Transverse colon (tissue), 4 donors: ENCODE measurements around the gene PRSS36. TPM values are rescaled to one million over a fixed set of nuclear protein-coding genes. Genes with fewer than 3 reads are reported as not detected.
A peak's percentile ranks its signal among the peaks of the same experiment; 100 is the strongest.

Experiments
- DNase-seq: peaks from one replicate; pipeline ENCODE4 v3.0.0-alpha.2; 2019
- H3K27ac ChIP-seq, 4 donors: fragments of 200-600 bp; sonication (generic); 2 replicates each; pipeline ENCODE4 v1.5.1; 2016 to 2018; ENCODE audit warnings: inconsistent platforms in 4 of 4
- H3K27me3 ChIP-seq: fragments of 200-600 bp; sonication (generic); 2 replicates; pipeline ENCODE4 v1.5.1; 2017; ENCODE audit warnings: inconsistent platforms
- H3K36me3 ChIP-seq, 4 donors: fragments of 200-600 bp; sonication (generic); 2 replicates each; pipeline ENCODE4 v1.5.1; 2017 to 2019; ENCODE audit warnings: inconsistent platforms in 4 of 4
- H3K4me1 ChIP-seq, 4 donors: fragments of 200-600 bp; sonication (generic); 2 replicates each; pipeline ENCODE4 v1.5.1; 2017 to 2020; ENCODE audit warnings: inconsistent platforms in 4 of 4
- H3K4me3 ChIP-seq, 4 donors: fragments of 200-600 bp; sonication (generic); 1 replicate in 1 of 4; 2 replicates in 3 of 4; pipeline versions ENCODE4 v1.5.1 to v1.6.1; 2017 to 2019; ENCODE audit warnings: inconsistent platforms in 4 of 4
- H3K9me3 ChIP-seq, 2 donors: fragments of 200-600 bp; sonication (generic); 2 replicates each; pipeline ENCODE4 v1.5.1; 2017 to 2019; ENCODE audit warnings: inconsistent platforms in 2 of 2
- CTCF ChIP-seq, 5 experiments: fragments of 200-600 bp in 3 of 5; fragments of 450-650 bp in 2 of 5; sonication (generic) in 3 of 5; IDR thresholded peaks; 1 replicate in 2 of 5; 2 replicates in 3 of 5; pipeline ENCODE4 v1.5.1; 2016 to 2017; ENCODE audit warnings: antibody characterized with exemption in 5 of 5, inconsistent platforms in 3 of 5, mild to moderate bottlenecking in 2 of 5, moderate library complexity in 1 of 5
- EP300 ChIP-seq: sonication (generic); formaldehyde crosslinking; IDR thresholded peaks from one replicate; pipeline ENCODE4 v1.6.1; 2017; ENCODE audit warnings: antibody characterized with exemption, low read depth
- POLR2A ChIP-seq: fragments of 450-650 bp; IDR thresholded peaks from one replicate; pipeline ENCODE4 v1.6.1; 2016; ENCODE audit warnings: antibody characterized with exemption, mild to moderate bottlenecking, moderate library complexity
- POLR2AphosphoS5 ChIP-seq, 3 donors: sonication (generic); formaldehyde crosslinking; IDR thresholded peaks; one replicate each; pipeline ENCODE4 v1.6.1; 2016; ENCODE audit warnings: antibody characterized with exemption in 3 of 3
- WGBS, 2 donors: methylation state at CpG; one replicate each; pipeline ENCODE4 v1.1.5; 2018; ENCODE audit warnings: low coverage in 1 of 2; 5-methylcytosine and 5-hydroxymethylcytosine counted together
- in situ Hi-C, 4 donors: fragments of 200-750 bp; cut with MboI; loops; one replicate each; pipeline versions ENCODE4 v1.15.0 to v1.15.1; 2017; ENCODE audit warnings: low sequenced_read_pairs in 3 of 4, low pct_ligation_motif_present in 1 of 4, low pct_unique_long_range_greater_than_20kb in 1 of 4
- intact Hi-C: fragments of 100-400 bp; cut with DNase I; formaldehyde crosslinking; loops from one replicate; pipeline ENCODE4 v1.15.1; 2023; ENCODE audit warnings: low total_unique reads
- total RNA-seq, 4 donors: library from RNA; depleted of rRNA; stranded (reverse); fragments of >200 nt; gene quantifications; one replicate each; pipeline ENCODE4 v1.1.0, GENCODE V29; 2016

The PRSS36 gene
- total RNA-seq, 4 donors from 2014 or later: 8.1 to 42.3 (median 9.8) TPM; not detected in 1

DNA sequence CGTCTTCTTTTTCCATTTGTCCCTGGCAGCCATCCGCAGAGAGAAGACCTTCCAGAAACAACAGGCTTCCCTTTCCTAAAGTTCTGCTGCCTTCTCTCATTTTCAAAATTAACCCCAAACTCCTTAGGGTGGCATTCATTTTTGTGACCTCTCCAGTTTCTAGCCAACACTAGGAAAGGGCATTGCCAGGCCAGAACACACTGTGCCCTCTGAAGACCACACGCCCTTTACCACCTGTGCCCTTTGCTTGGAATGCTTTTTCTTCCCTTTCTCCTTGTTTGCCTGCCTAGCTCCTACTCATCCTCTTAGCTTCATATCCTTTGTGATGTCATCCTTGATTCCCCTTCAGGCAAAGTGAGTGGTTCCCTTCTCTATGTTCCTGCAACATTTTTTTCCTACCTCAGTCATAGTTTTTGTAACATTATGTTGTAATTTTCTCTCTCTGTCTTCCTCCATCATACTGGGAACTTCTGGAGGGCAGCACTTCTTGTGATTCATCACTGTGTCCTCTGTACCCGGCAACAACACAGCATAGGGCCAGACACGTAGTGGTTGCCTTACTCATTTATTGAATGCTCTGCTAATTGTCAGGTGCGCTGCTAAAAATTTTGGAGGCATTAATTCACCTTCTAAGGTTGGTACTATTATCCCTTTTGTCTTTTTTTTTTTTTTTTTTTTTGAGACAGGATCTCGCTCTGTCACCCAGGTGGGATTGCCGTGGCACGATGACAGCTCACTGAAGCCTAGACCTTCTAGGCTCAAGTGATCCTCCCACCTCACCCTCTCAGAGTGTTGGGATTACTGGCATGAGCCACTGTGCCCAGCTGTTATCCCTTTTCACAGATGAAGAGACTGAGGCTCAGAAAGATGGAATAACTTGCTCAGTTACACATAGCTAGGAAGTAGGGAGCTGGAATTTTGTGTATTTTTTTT, 31.4 kb downstream of the PRSS36 start:
- H3K9me3 ChIP-seq: no peaks in the 10 kb centered on the region
- peak in 1 of 3 donors; percentile 36 for TF ChIP-seq POLR2AphosphoS5 (IDR thresholded peaks at IDR 0.05)
- TF ChIP-seq CTCF (IDR thresholded peaks at IDR 0.05): no peak
- in situ Hi-C loops (no loop called here), intact Hi-C loops (no loop called here)
- H3K4me3 ChIP-seq: peak overlapping the region; percentile 68 to 92 (median 79)
- peak overlapping the region; percentile 92 to 100 (median 96) for H3K27ac ChIP-seq
- peaks cover 0 to 31% (median 13%) of the 10 kb centered on the region in 4 donors for H3K36me3 ChIP-seq
- no peak for DNase-seq
- whole genome bisulfite sequencing, 2 donors: 54 to 69% methylated on average over 3 to 9 of the region's 9 CpGs
- no peaks in the 10 kb centered on the region for H3K27me3 ChIP-seq
- peaks cover 12 to 50% (median 32%) of the 10 kb centered on the region in 4 donors for H3K4me1 ChIP-seq

DNA sequence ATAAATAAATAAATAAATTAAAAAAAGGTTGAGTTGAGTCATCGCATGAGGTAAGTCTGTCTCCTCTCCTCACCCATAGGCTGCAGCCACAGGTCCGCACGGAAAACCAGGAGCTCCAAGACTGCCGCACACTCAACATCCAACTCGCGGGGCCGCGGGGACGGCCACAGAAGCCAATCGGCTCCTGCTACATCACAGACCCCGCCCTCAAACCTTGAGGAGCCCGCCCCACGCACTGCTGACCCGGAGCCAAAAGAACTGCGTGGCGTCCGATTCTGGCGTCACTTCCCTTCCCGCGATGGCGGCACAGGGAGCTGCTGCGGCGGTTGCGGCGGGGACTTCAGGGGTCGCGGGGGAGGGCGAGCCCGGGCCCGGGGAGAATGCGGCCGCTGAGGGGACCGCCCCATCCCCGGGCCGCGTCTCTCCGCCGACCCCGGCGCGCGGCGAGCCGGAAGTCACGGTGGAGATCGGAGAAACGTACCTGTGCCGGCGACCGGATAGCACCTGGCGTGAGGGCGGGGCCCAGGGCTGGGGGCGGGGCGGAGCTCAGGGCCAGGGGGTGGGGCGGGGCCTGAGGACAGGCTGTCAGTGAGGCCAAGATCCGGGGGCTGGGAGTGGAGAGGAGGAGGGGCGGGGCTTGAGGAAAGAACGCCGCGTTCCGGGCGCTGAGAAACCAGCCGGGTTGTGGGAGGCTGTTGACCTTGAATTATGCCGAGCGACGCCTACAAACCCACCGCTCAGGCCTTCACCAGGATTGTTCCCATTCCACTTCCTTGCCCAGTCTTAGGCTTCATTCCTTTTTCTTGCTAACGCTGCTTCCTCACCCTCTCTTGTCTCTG, 32.3 kb downstream of the PRSS36 start, which contains the start of gene KAT8:
KAT8 (plus strand) TSS at position 281 of the 839 bp plus-strand sequence; CDS start at position 299, 18 bp downstream.
- Histone ChIP-seq H3K27ac (peak within 1 kb of the TSS; percentile 92 to 100 (median 96)), H3K4me1 (peaks cover 12 to 57% (median 34%) of the 10 kb centered on the region in 4 donors), H3K4me3 (peak within 1 kb of the TSS; percentile 68 to 92 (median 79)), H3K36me3 (peaks cover 0 to 29% (median 11%) of the 10 kb centered on the region in 4 donors), H3K9me3 (no peaks in the 10 kb centered on the region), H3K27me3 (no peaks in the 10 kb centered on the region)
- peak; percentile 95 for TF ChIP-seq POLR2A
- peak; percentile 80 for TF ChIP-seq EP300
- TF ChIP-seq CTCF (IDR thresholded peaks at IDR 0.05): no peak
- peak; percentile 90 to 98 (median 98) for TF ChIP-seq POLR2AphosphoS5 (IDR thresholded peaks at IDR 0.05)
- DNase-seq: peak; percentile 99
- 0% methylated on average over 17 to 64 of the region's 68 CpGs for WGBS, 2 donors
- intact Hi-C loops: no loop called here
- in situ Hi-C loops: no loop called here

- Histone ChIP-seq H3K36me3 (peaks cover 0 to 5% (median 3%) of the 10 kb centered on the region in 4 donors), H3K27me3 (no peaks in the 10 kb centered on the region), H3K4me3 (no peak overlapping the region), H3K4me1 (peaks cover 12 to 59% (median 35%) of the 10 kb centered on the region in 4 donors), H3K27ac (peak overlapping the region; percentile 92 to 100 (median 96)), H3K9me3 (no peaks in the 10 kb centered on the region)
- no peak for DNase-seq
- in situ Hi-C loops (no loop called here), intact Hi-C loops (no loop called here)
- no peak for TF ChIP-seq POLR2A
- peak in 1 of 3 donors; percentile 39 for TF ChIP-seq POLR2AphosphoS5 (IDR thresholded peaks at IDR 0.05)
- 20 to 47% methylated on average over 1 to 8 of the region's 8 CpGs for WGBS, 2 donors
Measured at GRCh38 chr16:31114468-31114867, 35.4 kb downstream of the PRSS36 start.

DNA sequence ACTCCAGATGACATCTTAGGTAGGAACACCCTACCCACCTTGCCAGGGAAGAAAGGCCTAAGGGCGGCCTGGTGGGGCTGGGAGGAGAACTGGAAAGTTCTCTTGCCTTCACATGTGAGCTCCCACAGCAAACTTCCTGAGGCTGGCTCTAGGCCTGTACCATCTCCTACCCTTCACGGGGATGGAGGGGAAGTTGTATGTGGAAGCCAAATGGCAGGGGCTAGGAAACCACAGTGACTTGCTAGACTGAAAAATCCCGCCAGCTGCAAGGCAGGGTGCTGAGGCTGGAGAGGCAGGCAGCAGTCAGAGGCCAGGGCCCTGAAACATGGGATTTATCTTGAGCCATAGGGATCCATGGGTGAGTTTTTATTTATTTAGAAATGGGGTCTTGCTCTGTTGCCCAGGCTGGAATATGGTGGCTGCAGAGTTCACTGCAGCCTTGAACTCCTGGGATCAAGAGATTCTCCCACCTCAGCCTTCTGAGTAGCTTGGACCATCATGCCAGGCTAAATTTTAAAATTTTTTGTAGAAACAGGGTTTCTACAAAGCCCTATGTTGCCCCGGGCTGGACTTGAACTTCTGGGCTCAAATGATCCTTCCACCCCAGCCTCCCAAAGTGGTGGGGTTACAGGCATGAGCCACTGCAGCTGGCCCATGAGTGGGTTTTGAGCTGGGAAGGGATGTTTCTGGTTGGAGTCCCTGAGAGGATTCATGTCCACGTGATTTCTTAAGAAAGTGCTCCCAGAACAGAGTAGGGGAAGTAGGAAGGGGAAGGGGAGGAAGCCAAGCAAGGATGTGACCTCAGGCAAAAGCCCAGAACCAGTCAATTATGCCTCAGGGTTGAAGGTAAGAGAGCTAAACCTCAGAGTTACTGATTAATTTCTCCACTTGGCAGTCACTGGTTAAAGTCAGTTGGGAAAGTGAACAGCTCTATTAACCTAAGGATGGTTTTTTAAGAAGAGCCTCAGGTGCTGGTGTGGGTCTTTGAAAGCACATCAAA, 36.4 kb downstream of the PRSS36 start:
- WGBS, 2 donors: 61 to 80% methylated on average over 1 to 5 of the region's 5 CpGs
- TF ChIP-seq POLR2A (no peak), CTCF (IDR thresholded peaks at IDR 0.05) (no peak), EP300 (no peak), POLR2AphosphoS5 (IDR thresholded peaks at IDR 0.05) (no peak)
- H3K9me3 ChIP-seq: no peaks in the 10 kb centered on the region
- no peak for DNase-seq
- intact Hi-C loops (no loop called here), in situ Hi-C loops (no loop called here)
- peak overlapping the region; percentile 92 to 100 (median 96) for H3K27ac ChIP-seq
- peaks cover 0 to 5% (median 3%) of the 10 kb centered on the region in 4 donors for H3K36me3 ChIP-seq
- peaks cover 5 to 60% (median 35%) of the 10 kb centered on the region in 4 donors for H3K4me1 ChIP-seq
- no peaks in the 10 kb centered on the region for H3K27me3 ChIP-seq
- no peak overlapping the region for H3K4me3 ChIP-seq
